ENCODE data around the gene PHGDH.

DNA sequence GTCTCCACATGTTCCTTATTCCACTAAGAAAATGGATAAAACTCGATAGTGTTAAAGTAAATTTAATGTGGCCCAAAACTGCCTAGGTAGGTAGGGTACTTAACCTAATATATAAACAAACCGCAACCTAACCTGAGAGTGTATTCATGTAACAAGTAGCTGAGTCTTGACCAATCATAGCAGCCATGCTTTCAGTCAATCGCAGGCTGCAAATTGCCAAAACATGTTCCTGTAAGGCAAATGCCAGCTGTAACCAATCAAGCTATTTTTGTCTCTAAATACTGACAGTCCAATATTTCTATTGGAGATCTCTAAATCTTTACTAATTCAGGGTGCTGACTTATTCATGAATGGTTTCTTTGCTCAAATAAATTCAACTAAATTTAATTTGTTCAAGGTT, 60.0 kb downstream of the PHGDH start:
- TF ChIP-seq, protein P1, sequence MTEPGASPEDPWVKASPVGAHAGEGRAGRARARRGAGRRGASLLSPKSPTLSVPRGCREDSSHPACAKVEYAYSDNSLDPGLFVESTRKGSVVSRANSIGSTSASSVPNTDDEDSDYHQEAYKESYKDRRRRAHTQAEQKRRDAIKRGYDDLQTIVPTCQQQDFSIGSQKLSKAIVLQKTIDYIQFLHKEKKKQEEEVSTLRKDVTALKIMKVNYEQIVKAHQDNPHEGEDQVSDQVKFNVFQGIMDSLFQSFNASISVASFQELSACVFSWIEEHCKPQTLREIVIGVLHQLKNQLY (CRISPR knock-in tag; IDR thresholded peaks at IDR 0.05) = no peak
- TF ChIP-seq ZNF275 (CRISPR knock-in tag; IDR thresholded peaks at IDR 0.05; ENCODE audit: borderline replicate concordance) = no peak
- no peak for TF ChIP-seq FOXK2 (IDR thresholded peaks at IDR 0.05)
- no peak for TF ChIP-seq TCF7 (IDR thresholded peaks at IDR 0.05; ENCODE audit: low read depth)
- no peak for TF ChIP-seq KDM5B (CRISPR knock-in tag; IDR thresholded peaks at IDR 0.05; ENCODE audit: borderline replicate concordance)
- TF ChIP-seq, protein P2, sequence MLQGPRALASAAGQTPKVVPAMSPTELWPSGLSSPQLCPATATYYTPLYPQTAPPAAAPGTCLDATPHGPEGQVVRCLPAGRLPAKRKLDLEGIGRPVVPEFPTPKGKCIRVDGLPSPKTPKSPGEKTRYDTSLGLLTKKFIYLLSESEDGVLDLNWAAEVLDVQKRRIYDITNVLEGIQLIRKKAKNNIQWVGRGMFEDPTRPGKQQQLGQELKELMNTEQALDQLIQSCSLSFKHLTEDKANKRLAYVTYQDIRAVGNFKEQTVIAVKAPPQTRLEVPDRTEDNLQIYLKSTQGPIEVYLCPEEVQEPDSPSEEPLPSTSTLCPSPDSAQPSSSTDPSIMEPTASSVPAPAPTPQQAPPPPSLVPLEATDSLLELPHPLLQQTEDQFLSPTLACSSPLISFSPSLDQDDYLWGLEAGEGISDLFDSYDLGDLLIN (CRISPR knock-in tag; IDR thresholded peaks at IDR 0.05; ENCODE audit: borderline replicate concordance) = no peak
- TF ChIP-seq, protein P3, sequence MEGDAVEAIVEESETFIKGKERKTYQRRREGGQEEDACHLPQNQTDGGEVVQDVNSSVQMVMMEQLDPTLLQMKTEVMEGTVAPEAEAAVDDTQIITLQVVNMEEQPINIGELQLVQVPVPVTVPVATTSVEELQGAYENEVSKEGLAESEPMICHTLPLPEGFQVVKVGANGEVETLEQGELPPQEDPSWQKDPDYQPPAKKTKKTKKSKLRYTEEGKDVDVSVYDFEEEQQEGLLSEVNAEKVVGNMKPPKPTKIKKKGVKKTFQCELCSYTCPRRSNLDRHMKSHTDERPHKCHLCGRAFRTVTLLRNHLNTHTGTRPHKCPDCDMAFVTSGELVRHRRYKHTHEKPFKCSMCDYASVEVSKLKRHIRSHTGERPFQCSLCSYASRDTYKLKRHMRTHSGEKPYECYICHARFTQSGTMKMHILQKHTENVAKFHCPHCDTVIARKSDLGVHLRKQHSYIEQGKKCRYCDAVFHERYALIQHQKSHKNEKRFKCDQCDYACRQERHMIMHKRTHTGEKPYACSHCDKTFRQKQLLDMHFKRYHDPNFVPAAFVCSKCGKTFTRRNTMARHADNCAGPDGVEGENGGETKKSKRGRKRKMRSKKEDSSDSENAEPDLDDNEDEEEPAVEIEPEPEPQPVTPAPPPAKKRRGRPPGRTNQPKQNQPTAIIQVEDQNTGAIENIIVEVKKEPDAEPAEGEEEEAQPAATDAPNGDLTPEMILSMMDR (CRISPR knock-in tag; IDR thresholded peaks at IDR 0.05) = no peak
- TF ChIP-seq ZNF615 (CRISPR knock-in tag; IDR thresholded peaks at IDR 0.05; ENCODE audit: borderline replicate concordance) = no peak
- TF ChIP-seq SETDB1 (CRISPR knock-in tag; IDR thresholded peaks at IDR 0.05; ENCODE audit: borderline replicate concordance) = no peak

Measured in HepG2 (cell line).